H9 (cell line): ENCODE measurements around the gene IL16. TPM values are rescaled to one million over a fixed set of nuclear protein-coding genes. Genes with fewer than 3 reads are reported as not detected.

ENCODE experiments used
- DNase-seq: peaks from one replicate; pipeline ENCODE4 v3.0.0-alpha.2; 2017
- H2AFZ ChIP-seq: one replicate; pipeline ENCODE4 v1.6.1; 2013; ENCODE audit warnings: mild to moderate bottlenecking, low read length, control low read depth, moderate library complexity
- H2AK5ac ChIP-seq: 2 replicates; pipeline ENCODE4 v1.6.1; 2013; ENCODE audit warnings: low read length, control low read depth, mixed read lengths; ENCODE audit not compliant: insufficient read length
- H2BK120ac ChIP-seq: one replicate; pipeline ENCODE4 v1.6.1; 2013; ENCODE audit warnings: low read depth, mild to moderate bottlenecking, low read length, control low read depth, inconsistent platforms; ENCODE audit not compliant: poor library complexity, severe bottlenecking
- H2BK12ac ChIP-seq: 2 replicates; pipeline ENCODE4 v1.6.1; 2013; ENCODE audit warnings: low read length, control low read depth, mixed read lengths, low read depth; ENCODE audit not compliant: insufficient read length
- H2BK15ac ChIP-seq: 2 replicates; pipeline ENCODE4 v1.6.1; 2013; ENCODE audit warnings: low read depth, low read length, control low read depth
- H2BK20ac ChIP-seq: one replicate; pipeline ENCODE4 v1.6.1; 2013; ENCODE audit warnings: low read depth, mild to moderate bottlenecking, low read length, control low read depth, inconsistent platforms; ENCODE audit not compliant: poor library complexity, severe bottlenecking
- H2BK5ac ChIP-seq: 2 replicates; pipeline ENCODE4 v1.6.1; 2013; ENCODE audit warnings: low read length, control low read depth, mixed read lengths; ENCODE audit not compliant: insufficient read length
- H3K14ac ChIP-seq: 2 replicates; pipeline ENCODE4 v1.6.1; 2013; ENCODE audit warnings: low read length, control low read depth; ENCODE audit not compliant: insufficient read depth
- H3K18ac ChIP-seq: 2 replicates; pipeline ENCODE4 v1.6.1; 2013; ENCODE audit warnings: low read depth, mild to moderate bottlenecking, mixed read lengths, low read length, control low read depth; ENCODE audit not compliant: insufficient read length
- H3K23ac ChIP-seq: 2 replicates; pipeline ENCODE4 v1.6.1; 2013; ENCODE audit warnings: low read length, control low read depth, mixed read lengths, low read depth; ENCODE audit not compliant: insufficient read length
- H3K23me2 ChIP-seq: 2 replicates; pipeline ENCODE4 v1.6.1; 2013; ENCODE audit warnings: low read depth, mild to moderate bottlenecking, mixed read lengths, low read length, control low read depth; ENCODE audit not compliant: insufficient read length, poor library complexity, severe bottlenecking
- H3K27ac ChIP-seq: 2 replicates; pipeline ENCODE4 v1.5.1; 2013; ENCODE audit warnings: low read length, control low read depth, mixed read lengths, low read depth; ENCODE audit not compliant: insufficient read length
- H3K27me3 ChIP-seq: 2 replicates; pipeline ENCODE4 v1.6.1; 2013; ENCODE audit warnings: low read length, control low read depth, inconsistent platforms; ENCODE audit not compliant: insufficient read depth
- H3K4ac ChIP-seq: 2 replicates; pipeline ENCODE4 v1.6.1; 2013; ENCODE audit warnings: low read depth, mild to moderate bottlenecking, control low read depth, inconsistent platforms, low read length, moderate library complexity
- H3K4me1 ChIP-seq: 2 replicates; pipeline ENCODE4 v1.6.1; 2013; ENCODE audit warnings: low read length, control low read depth, inconsistent platforms; ENCODE audit not compliant: insufficient read depth
- H3K4me2 ChIP-seq: 2 replicates; pipeline ENCODE4 v1.6.1; 2013; ENCODE audit warnings: low read length, control low read depth, mixed read lengths; ENCODE audit not compliant: insufficient read length, insufficient read depth
- H3K56ac ChIP-seq: 2 replicates; pipeline ENCODE4 v1.6.1; 2013; ENCODE audit warnings: low read depth, mild to moderate bottlenecking, mixed read lengths, low read length, control low read depth; ENCODE audit not compliant: insufficient read length
- H3K79me1 ChIP-seq: 2 replicates; pipeline ENCODE4 v1.6.1; 2013; ENCODE audit warnings: low read depth, mild to moderate bottlenecking, moderate library complexity, low read length, control low read depth, inconsistent platforms; ENCODE audit not compliant: insufficient read depth, poor library complexity, severe bottlenecking
- H3K79me2 ChIP-seq: 2 replicates; pipeline ENCODE4 v1.6.1; 2013; ENCODE audit warnings: low read length, control low read depth, inconsistent platforms; ENCODE audit not compliant: insufficient read depth
- H3K9ac ChIP-seq: 2 replicates; pipeline ENCODE4 v1.6.1; 2013; ENCODE audit warnings: low read length, control low read depth, mixed read lengths; ENCODE audit not compliant: insufficient read length; ENCODE audit errors: extremely low read depth
- H3K9me3 ChIP-seq: one replicate; pipeline ENCODE4 v1.6.1; 2013; ENCODE audit warnings: low read depth, low read length, inconsistent platforms; ENCODE audit not compliant: control insufficient read depth
- H3T11ph ChIP-seq: one replicate; pipeline ENCODE4 v1.6.1; 2013; ENCODE audit warnings: mild to moderate bottlenecking, low read length, control low read depth, inconsistent platforms
- H4K20me1 ChIP-seq: one replicate; pipeline ENCODE4 v1.6.1; 2013; ENCODE audit not compliant: control insufficient read depth, insufficient read length, insufficient read depth
- H4K5ac ChIP-seq: 2 replicates; pipeline ENCODE4 v1.6.1; 2013; ENCODE audit warnings: low read depth, mild to moderate bottlenecking, mixed read lengths, low read length, control low read depth; ENCODE audit not compliant: insufficient read length
- H4K8ac ChIP-seq: replicated peaks from 2 replicates; pipeline ENCODE4 v1.6.1; 2013; ENCODE audit warnings: low read length, control low read depth, mixed read lengths, low read depth; ENCODE audit not compliant: insufficient read length
- H4K91ac ChIP-seq: 2 replicates; pipeline ENCODE4 v1.6.1; 2013; ENCODE audit warnings: low read depth, mild to moderate bottlenecking, moderate library complexity, mixed read lengths, low read length, control low read depth; ENCODE audit not compliant: insufficient read length
- H3K27ac Mint-ChIP-seq, 3 experiments: 2 replicates in 2 of 3; 3 replicates in 1 of 3; pipeline ENCODE4 v1.8.0; 2020 to 2021; ENCODE audit warnings: mixed read lengths in 3 of 3, mild to moderate bottlenecking in 1 of 3, moderate library complexity in 1 of 3
- H3K27me3 Mint-ChIP-seq: 2 replicates; pipeline ENCODE4 v1.8.0; 2021; ENCODE audit warnings: low read depth, mild to moderate bottlenecking, moderate library complexity, mixed read lengths
- H3K36me3 Mint-ChIP-seq, 3 experiments: 2 replicates in 2 of 3; 3 replicates in 1 of 3; pipeline ENCODE4 v1.8.0; 2020 to 2021; ENCODE audit warnings: low read depth in 3 of 3, mixed read lengths in 3 of 3; ENCODE audit not compliant: insufficient read depth in 1 of 3
- H3K4me1 Mint-ChIP-seq, 2 experiments: 2 replicates each; pipeline ENCODE4 v1.8.0; 2020; ENCODE audit warnings: mixed read lengths in 2 of 2
- H3K4me3 Mint-ChIP-seq, 2 experiments: 2 replicates in 1 of 2; 3 replicates in 1 of 2; pipeline ENCODE4 v1.8.0; 2020 to 2021; ENCODE audit warnings: mild to moderate bottlenecking in 2 of 2, mixed read lengths in 2 of 2, moderate library complexity in 1 of 2
- H3K9me3 Mint-ChIP-seq, 2 experiments: 2 replicates in 1 of 2; 3 replicates in 1 of 2; pipeline ENCODE4 v1.8.0; 2020; ENCODE audit warnings: mild to moderate bottlenecking in 2 of 2, mixed read lengths in 2 of 2, moderate library complexity in 1 of 2
- WGBS: extraction: QIAGEN DNeasy Blood & Tissue Kit; methylation state at CpG from one replicate; pipeline ENCODE4 v1.1.7; 2013; ENCODE audit warnings: missing lambda C conversion rate, low lambda C conversion rate, mixed read lengths; ENCODE audit not compliant: insufficient read length; ENCODE audit errors: extremely low coverage; 5-methylcytosine and 5-hydroxymethylcytosine counted together
- total RNA-seq: library from RNA; stranded (reverse); gene quantifications from 2 replicates; pipeline ENCODE4 v1.2.1, GENCODE V29; 2021
- TF ChIP-seq, protein P1 (sequence below): fragments of 200-600 bp; sonication (generic); conservative IDR thresholded peaks from 3 replicates; pipeline ENCODE4 v1.8.0; 2021; ENCODE audit warnings: antibody characterized with exemption, mild to moderate bottlenecking

Gene IL16
- total RNA-seq, 1 experiment from 2014 or later: 0.28 TPM

DNA sequence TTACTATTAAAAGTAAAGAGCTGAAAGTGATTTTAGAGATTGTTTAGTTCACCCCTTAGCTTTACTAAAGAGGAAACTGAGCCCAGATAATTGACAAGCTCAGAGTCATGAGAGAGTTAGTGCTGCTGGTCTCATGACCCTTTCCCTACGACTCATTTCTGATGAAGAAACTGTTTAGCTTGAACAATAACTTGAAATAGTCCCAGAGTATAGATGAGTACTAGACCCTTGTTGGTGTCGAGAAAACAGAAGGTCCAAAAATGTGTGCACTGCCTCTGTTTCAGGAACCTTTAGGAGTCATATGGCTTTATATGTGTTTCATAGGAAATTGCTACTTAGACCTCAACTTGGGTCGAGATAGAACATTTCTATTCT, 58.2 kb downstream of the IL16 start:
- Mint-ChIP-seq H3K9me3 (peaks cover 0 to 10% of the 10 kb centered on the region in 2 experiments), H3K27ac (no peak overlapping the region), H3K4me1 (0 out of 4 replicates have a peak, but pooled peaks cover 0 to 3% of the 10 kb centered on the region in 2 experiments), H3K36me3 (no peaks in the 10 kb centered on the region; a peak in 1 of 7 replicates), H3K4me3 (no peak overlapping the region), H3K27me3 (peaks cover 4% of the 10 kb centered on the region)
- no peak overlapping the region for H4K91ac ChIP-seq
- H2BK12ac ChIP-seq: no peak overlapping the region
- no peak for DNase-seq
- H3K18ac ChIP-seq: no peak overlapping the region
- H4K5ac ChIP-seq: no peak overlapping the region
- TF ChIP-seq, protein P1, sequence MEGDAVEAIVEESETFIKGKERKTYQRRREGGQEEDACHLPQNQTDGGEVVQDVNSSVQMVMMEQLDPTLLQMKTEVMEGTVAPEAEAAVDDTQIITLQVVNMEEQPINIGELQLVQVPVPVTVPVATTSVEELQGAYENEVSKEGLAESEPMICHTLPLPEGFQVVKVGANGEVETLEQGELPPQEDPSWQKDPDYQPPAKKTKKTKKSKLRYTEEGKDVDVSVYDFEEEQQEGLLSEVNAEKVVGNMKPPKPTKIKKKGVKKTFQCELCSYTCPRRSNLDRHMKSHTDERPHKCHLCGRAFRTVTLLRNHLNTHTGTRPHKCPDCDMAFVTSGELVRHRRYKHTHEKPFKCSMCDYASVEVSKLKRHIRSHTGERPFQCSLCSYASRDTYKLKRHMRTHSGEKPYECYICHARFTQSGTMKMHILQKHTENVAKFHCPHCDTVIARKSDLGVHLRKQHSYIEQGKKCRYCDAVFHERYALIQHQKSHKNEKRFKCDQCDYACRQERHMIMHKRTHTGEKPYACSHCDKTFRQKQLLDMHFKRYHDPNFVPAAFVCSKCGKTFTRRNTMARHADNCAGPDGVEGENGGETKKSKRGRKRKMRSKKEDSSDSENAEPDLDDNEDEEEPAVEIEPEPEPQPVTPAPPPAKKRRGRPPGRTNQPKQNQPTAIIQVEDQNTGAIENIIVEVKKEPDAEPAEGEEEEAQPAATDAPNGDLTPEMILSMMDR: no peak
- no peak overlapping the region for H2BK20ac ChIP-seq
- H3K9ac ChIP-seq: no peak overlapping the region
- no peak overlapping the region for H4K8ac ChIP-seq
- no peak overlapping the region for H2AK5ac ChIP-seq
- no peak overlapping the region for H2BK15ac ChIP-seq
- H3K23me2 ChIP-seq: no peaks in the 10 kb centered on the region
- H3K9me3 ChIP-seq: no peaks in the 10 kb centered on the region
- no peak overlapping the region for H2BK5ac ChIP-seq
- no CpG with 5 or more reads among the region's 3 CpGs for WGBS
- no peak overlapping the region for H3K27ac ChIP-seq
- H3K56ac ChIP-seq: no peak overlapping the region
- H4K20me1 ChIP-seq: no peaks in the 10 kb centered on the region
- H3K27me3 ChIP-seq: no peaks in the 10 kb centered on the region
- no peak overlapping the region for H2AFZ ChIP-seq
- H3K4me1 ChIP-seq: no peaks in the 10 kb centered on the region
- H2BK120ac ChIP-seq: no peak overlapping the region
- H3K4me2 ChIP-seq: no peak overlapping the region
- H3K23ac ChIP-seq: no peak overlapping the region
- H3K4ac ChIP-seq: no peak overlapping the region
- no peaks in the 10 kb centered on the region for H3K79me2 ChIP-seq
- H3K14ac ChIP-seq: no peak overlapping the region
- no peaks in the 10 kb centered on the region for H3K79me1 ChIP-seq
- H3T11ph ChIP-seq: no peak overlapping the region
